Ishikawa (cell line): ENCODE measurements around the gene OGA.

Source experiments
- CEBPB ChIP-seq: IDR thresholded peaks from 2 replicates; pipeline ENCODE4 v1.6.1; 2012
- CREB1 ChIP-seq: IDR thresholded peaks from 2 replicates; pipeline ENCODE4 v1.6.1; 2012; ENCODE audit warnings: low read depth
- EGR1 ChIP-seq: IDR thresholded peaks from 2 replicates; pipeline ENCODE4 v1.6.1; 2012
- EP300 ChIP-seq: IDR thresholded peaks from 2 replicates; pipeline ENCODE4 v1.6.1; 2012; ENCODE audit warnings: borderline replicate concordance
- FOXM1 ChIP-seq: IDR thresholded peaks from 2 replicates; pipeline ENCODE4 v1.6.1; 2012; ENCODE audit warnings: low read depth, borderline replicate concordance
- NFIC ChIP-seq: IDR thresholded peaks from 2 replicates; pipeline ENCODE4 v1.6.1; 2012
- RAD21 ChIP-seq: IDR thresholded peaks from 2 replicates; pipeline ENCODE4 v1.6.1; 2012; ENCODE audit warnings: low read depth
- REST ChIP-seq: IDR thresholded peaks from 2 replicates; pipeline ENCODE4 v1.6.1; 2012; ENCODE audit warnings: low read depth, mild to moderate bottlenecking
- TAF1 ChIP-seq: IDR thresholded peaks from 2 replicates; pipeline ENCODE4 v1.6.1; 2012; ENCODE audit warnings: low read depth, mild to moderate bottlenecking
- TCF12 ChIP-seq: IDR thresholded peaks from 2 replicates; pipeline ENCODE4 v1.6.1; 2012; ENCODE audit warnings: low read depth
- TEAD4 ChIP-seq: IDR thresholded peaks from 2 replicates; pipeline ENCODE4 v1.6.1; 2012
- USF1 ChIP-seq: IDR thresholded peaks from 2 replicates; pipeline ENCODE4 v1.6.1; 2012
- YY1 ChIP-seq: IDR thresholded peaks from 2 replicates; pipeline ENCODE4 v1.6.1; 2012; ENCODE audit warnings: low read depth
- ZBTB7A ChIP-seq: IDR thresholded peaks from 2 replicates; pipeline ENCODE4 v1.6.1; 2012; ENCODE audit warnings: low read depth
- TF ChIP-seq, protein P1 (sequence below): IDR thresholded peaks from 2 replicates; pipeline ENCODE4 v1.6.1; 2012

OGA gene

GRCh38 chr10:101845893-101846292, 27.6 kb upstream of the OGA start:
- TF ChIP-seq NFIC = no peak
- TF ChIP-seq USF1 = no peak
- TF ChIP-seq CREB1 = no peak
- TF ChIP-seq REST = no peak
- no peak for TF ChIP-seq CEBPB
- TF ChIP-seq, protein P1, sequence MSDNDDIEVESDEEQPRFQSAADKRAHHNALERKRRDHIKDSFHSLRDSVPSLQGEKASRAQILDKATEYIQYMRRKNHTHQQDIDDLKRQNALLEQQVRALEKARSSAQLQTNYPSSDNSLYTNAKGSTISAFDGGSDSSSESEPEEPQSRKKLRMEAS = no peak
- no peak for TF ChIP-seq RAD21
- TF ChIP-seq EP300 = no peak
- no peak for TF ChIP-seq TEAD4
- no peak for TF ChIP-seq FOXM1
- TF ChIP-seq EGR1 = no peak
- TF ChIP-seq TCF12 = no peak
- no peak for TF ChIP-seq YY1
- TF ChIP-seq TAF1 = no peak
- no peak for TF ChIP-seq ZBTB7A

DNA sequence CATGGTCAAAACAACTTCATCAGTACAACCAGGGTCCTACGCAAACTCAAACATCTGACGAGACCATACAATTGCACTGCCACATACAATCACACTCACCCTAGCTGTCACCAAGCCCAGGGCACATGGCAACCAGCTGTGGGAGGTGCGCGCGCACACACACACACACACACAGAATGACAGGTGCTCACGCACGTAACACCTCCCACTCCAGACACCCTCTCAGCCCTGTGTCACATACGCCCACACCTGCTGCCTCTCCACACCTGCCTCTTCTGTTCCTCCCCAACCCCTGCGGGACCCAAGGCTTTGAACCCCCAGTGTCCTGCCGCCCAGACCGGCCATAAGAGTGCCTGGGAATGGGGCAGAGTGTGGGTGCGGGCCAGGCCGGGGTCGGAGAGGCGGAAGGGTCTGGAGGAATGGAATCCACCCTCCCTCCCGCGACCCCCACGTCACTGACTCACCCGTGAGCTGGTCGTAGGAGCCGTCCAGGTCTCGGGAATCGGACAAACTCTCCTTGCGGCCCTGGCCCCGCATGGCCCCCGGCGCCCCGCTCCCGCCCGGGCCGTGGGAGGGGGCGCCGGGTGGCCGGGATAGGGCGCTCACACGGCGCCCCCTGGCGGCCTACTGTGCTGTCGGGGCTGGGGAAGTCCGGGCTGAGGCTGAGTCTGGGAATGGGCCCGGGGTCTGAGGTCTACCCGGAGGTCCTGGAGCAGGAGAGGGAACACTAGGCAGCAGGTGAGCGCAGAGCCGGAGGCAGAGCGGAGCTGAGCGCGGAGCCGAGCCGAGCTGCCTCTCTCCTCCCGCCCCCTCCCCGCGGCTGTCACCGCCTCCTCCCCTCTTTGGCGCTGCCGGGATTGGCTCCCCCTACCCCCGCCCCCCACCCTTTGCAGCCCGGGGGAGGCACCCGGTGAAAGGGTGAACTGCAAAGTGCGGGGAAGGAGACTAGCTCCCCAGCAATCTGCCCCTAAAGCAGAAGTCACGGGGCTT, 25.1 kb upstream of the OGA start, which contains the start of gene KCNIP2:
TSS of gene KCNIP2 (minus strand) at position 769 of the 990 bp plus-strand sequence. CDS start at position 537, 232 bp downstream.
- TF ChIP-seq REST (0 out of 2 replicates have a peak, but pooled peaks have one; percentile 15), EP300 (no peak), RAD21 (no peak), EGR1 (no peak; the same call in 1 of the 2 replicates), CEBPB (no peak)

GRCh38 chr10:101841826-101842225, 23.6 kb upstream of the OGA start:
- TF ChIP-seq EGR1 (no peak), REST (no peak), FOXM1 (no peak), RAD21 (no peak), CREB1 (no peak), CEBPB (no peak), TAF1 (no peak), USF1 (no peak), YY1 (no peak)

- no peak for TF ChIP-seq EGR1
- TF ChIP-seq NFIC = no peak; the same call in 1 of the 2 replicates
- peak; percentile 22; the same call in 1 of the 2 replicates for TF ChIP-seq YY1
- TF ChIP-seq TCF12 = no peak; the same call in 1 of the 2 replicates
- peak; percentile 75 for TF ChIP-seq TEAD4
- TF ChIP-seq RAD21 = peak; percentile 89
- TF ChIP-seq REST = peak; percentile 97
- 0 out of 2 replicates have a peak, but pooled peaks have one; percentile 12 for TF ChIP-seq FOXM1
- TF ChIP-seq, protein P1 = peak; percentile 60; the same call in 1 of the 2 replicates
- no peak for TF ChIP-seq CREB1
- peak; percentile 84 for TF ChIP-seq ZBTB7A
- TF ChIP-seq USF1 = no peak
- no peak for TF ChIP-seq EP300
Observed at GRCh38 chr10:101840741-101841453, 22.7 kb upstream of the OGA start.
